Neural progenitor cell (in vitro differentiated cells): ENCODE measurements around the gene PPP4R1. TPM values are rescaled to one million over a fixed set of nuclear protein-coding genes. Genes with fewer than 3 reads are reported as not detected.

Source experiments
- DNase-seq: peaks from one replicate; pipeline ENCODE4 v3.0.0-alpha.2; 2016; ENCODE audit warnings: low spot score
- H2AFZ ChIP-seq: fragments of 200-600 bp; sonication (generic); replicated peaks from 2 replicates; pipeline ENCODE4 v1.6.1; 2016; ENCODE audit warnings: antibody characterized with exemption
- H3F3A ChIP-seq: fragments of 200-600 bp; sonication (generic); 2 replicates; pipeline ENCODE4 v1.6.1; 2016; ENCODE audit warnings: antibody characterized with exemption, low read depth
- H3K27ac ChIP-seq: fragments of 200-600 bp; sonication (generic); 2 replicates; pipeline ENCODE4 v1.5.1; 2016; ENCODE audit warnings: mild to moderate bottlenecking
- H3K27me3 ChIP-seq: fragments of 200-600 bp; sonication (generic); 2 replicates; pipeline ENCODE4 v1.6.1; 2016; ENCODE audit warnings: mild to moderate bottlenecking, moderate library complexity
- H3K36me3 ChIP-seq: fragments of 200-600 bp; sonication (generic); 2 replicates; pipeline ENCODE4 v1.5.1; 2016
- H3K4me1 ChIP-seq: fragments of 200-600 bp; sonication (generic); 2 replicates; pipeline ENCODE4 v1.6.1; 2016; ENCODE audit warnings: mixed run types
- H3K4me2 ChIP-seq: fragments of 200-600 bp; sonication (generic); 2 replicates; pipeline ENCODE4 v1.6.1; 2016
- H3K4me3 ChIP-seq: fragments of 200-600 bp; sonication (generic); 2 replicates; pipeline ENCODE4 v1.5.1; 2016
- H3K79me2 ChIP-seq: fragments of 200-600 bp; sonication (generic); 2 replicates; pipeline ENCODE4 v1.6.1; 2016; ENCODE audit warnings: low read depth
- H3K9ac ChIP-seq: fragments of 200-600 bp; sonication (generic); 2 replicates; pipeline ENCODE4 v1.6.1; 2016
- H3K9me3 ChIP-seq: fragments of 200-600 bp; sonication (generic); 2 replicates; pipeline ENCODE4 v1.5.1; 2016; ENCODE audit warnings: low read depth
- H4K20me1 ChIP-seq: fragments of 200-600 bp; sonication (generic); 2 replicates; pipeline ENCODE4 v1.6.1; 2016; ENCODE audit warnings: low read depth
- H3K27ac Mint-ChIP-seq: 3 replicates; pipeline ENCODE4 v1.8.0; 2021; ENCODE audit warnings: mixed read lengths
- H3K27me3 Mint-ChIP-seq: 2 replicates; pipeline ENCODE4 v1.8.0; 2022; ENCODE audit warnings: low read depth, mild to moderate bottlenecking, inconsistent platforms, moderate library complexity, mixed read lengths; ENCODE audit not compliant: insufficient read depth
- H3K36me3 Mint-ChIP-seq: 3 replicates; pipeline ENCODE4 v1.8.0; 2021; ENCODE audit warnings: mixed read lengths
- H3K4me1 Mint-ChIP-seq: 3 replicates; pipeline ENCODE4 v1.8.0; 2021; ENCODE audit warnings: mixed read lengths
- H3K4me3 Mint-ChIP-seq: 3 replicates; pipeline ENCODE4 v1.8.0; 2021; ENCODE audit warnings: mild to moderate bottlenecking, moderate library complexity, mixed read lengths
- H3K9me3 Mint-ChIP-seq: 3 replicates; pipeline ENCODE4 v1.8.0; 2020; ENCODE audit warnings: mixed read lengths
- EZH2 ChIP-seq: fragments of 200-600 bp; sonication (generic); IDR thresholded peaks from 2 replicates; pipeline ENCODE4 v1.6.1; 2017; ENCODE audit warnings: antibody characterized with exemption, mild to moderate bottlenecking, moderate library complexity
- EZH2phosphoT487 ChIP-seq: fragments of 200-600 bp; sonication (generic); IDR thresholded peaks from 2 replicates; pipeline ENCODE4 v1.6.1; 2017; ENCODE audit warnings: antibody characterized with exemption
- total RNA-seq: library from RNA; depleted of rRNA; stranded (reverse); fragments of >200 nt; gene quantifications from 2 replicates; pipeline ENCODE4 v1.2.3, GENCODE V29; 2015; ENCODE audit warnings: low replicate concordance
- TF ChIP-seq, protein P1 (sequence below): fragments of 200-600 bp; sonication (generic); IDR thresholded peaks from 2 replicates; pipeline ENCODE4 v1.5.1; 2017; ENCODE audit warnings: antibody characterized with exemption, mild to moderate bottlenecking

The PPP4R1 gene
- total RNA-seq, 1 donor from 2014 or later: 102 TPM

DNA sequence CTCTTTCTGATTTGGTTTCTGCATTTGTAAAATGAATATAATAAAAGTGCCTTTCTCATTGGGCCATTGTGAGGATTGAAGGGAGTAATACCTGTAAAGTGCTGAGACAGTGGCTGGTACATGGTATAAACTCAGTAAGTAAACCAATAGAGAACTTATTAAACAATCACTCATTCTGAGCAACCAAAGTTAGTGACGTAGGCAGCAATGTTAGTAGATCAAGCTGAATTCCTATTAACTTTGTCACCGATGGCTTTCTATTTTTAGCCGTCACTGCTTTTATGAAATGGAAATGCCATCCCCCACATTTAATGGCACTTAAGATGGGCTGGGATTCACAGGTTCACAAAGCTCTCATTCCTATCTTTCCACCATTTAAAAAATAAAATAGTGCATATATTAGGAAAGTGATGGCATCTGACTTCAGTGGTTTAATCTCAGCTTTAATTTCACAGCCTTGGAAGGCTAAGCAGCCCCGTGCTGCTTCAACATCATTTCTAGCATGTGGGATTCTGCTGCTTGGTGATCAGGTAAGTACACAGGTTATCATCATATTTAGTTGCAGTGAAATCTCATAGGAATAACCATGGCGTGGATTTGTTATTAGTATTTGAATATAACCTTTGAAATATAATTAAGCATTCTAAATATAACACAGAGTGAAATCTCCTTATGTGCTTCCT, 17.6 kb upstream of the PPP4R1 start:
- Mint-ChIP-seq H3K36me3 (peaks cover 4% of the 10 kb centered on the region), H3K4me1 (peaks cover 16% of the 10 kb centered on the region), H3K27me3 (peaks cover 2% of the 10 kb centered on the region), H3K9me3 (peaks cover 6% of the 10 kb centered on the region), H3K27ac (no peak overlapping the region), H3K4me3 (no peak overlapping the region)
- Histone ChIP-seq H3K9me3 (no peaks in the 10 kb centered on the region), H3K4me2 (no peak overlapping the region), H3F3A (peaks cover 7% of the 10 kb centered on the region), H3K4me1 (no peaks in the 10 kb centered on the region), H2AFZ (no peak overlapping the region), H3K27ac (no peak overlapping the region), H3K4me3 (no peak overlapping the region), H4K20me1 (no peaks in the 10 kb centered on the region), H3K9ac (no peak overlapping the region), H3K36me3 (no peaks in the 10 kb centered on the region), H3K79me2 (no peaks in the 10 kb centered on the region), H3K27me3 (no peaks in the 10 kb centered on the region)
- no peak for DNase-seq
- no peak for TF ChIP-seq EZH2
- TF ChIP-seq, protein P1, sequence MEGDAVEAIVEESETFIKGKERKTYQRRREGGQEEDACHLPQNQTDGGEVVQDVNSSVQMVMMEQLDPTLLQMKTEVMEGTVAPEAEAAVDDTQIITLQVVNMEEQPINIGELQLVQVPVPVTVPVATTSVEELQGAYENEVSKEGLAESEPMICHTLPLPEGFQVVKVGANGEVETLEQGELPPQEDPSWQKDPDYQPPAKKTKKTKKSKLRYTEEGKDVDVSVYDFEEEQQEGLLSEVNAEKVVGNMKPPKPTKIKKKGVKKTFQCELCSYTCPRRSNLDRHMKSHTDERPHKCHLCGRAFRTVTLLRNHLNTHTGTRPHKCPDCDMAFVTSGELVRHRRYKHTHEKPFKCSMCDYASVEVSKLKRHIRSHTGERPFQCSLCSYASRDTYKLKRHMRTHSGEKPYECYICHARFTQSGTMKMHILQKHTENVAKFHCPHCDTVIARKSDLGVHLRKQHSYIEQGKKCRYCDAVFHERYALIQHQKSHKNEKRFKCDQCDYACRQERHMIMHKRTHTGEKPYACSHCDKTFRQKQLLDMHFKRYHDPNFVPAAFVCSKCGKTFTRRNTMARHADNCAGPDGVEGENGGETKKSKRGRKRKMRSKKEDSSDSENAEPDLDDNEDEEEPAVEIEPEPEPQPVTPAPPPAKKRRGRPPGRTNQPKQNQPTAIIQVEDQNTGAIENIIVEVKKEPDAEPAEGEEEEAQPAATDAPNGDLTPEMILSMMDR: no peak
- TF ChIP-seq EZH2phosphoT487: no peak

DNA sequence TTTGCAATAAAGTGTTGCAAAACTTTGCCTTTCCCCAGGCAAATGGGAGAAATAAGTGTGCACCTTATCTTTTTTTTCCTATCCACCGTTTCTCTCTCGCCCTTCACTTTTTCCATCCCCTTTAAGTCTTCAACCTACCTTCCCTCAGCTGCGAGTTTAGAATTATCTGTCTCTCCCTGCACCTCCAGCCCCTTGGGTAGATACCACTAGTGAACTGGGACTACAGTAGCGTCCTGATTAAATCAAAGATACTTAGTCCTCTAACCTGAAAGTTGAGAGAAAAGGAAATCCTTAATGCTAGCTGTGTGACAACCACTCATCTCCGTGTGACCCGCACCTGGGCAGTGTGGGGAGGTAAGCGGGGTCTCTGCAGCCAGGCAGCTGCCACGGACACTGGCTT, 16.1 kb upstream of the PPP4R1 start:
- TF ChIP-seq, protein P1: no peak
- no peak for TF ChIP-seq EZH2phosphoT487
- no peak for TF ChIP-seq EZH2
- Mint-ChIP-seq H3K4me1 (peaks cover 17% of the 10 kb centered on the region), H3K36me3 (peaks cover 2% of the 10 kb centered on the region), H3K9me3 (peaks cover 3% of the 10 kb centered on the region), H3K4me3 (no peak overlapping the region), H3K27me3 (no peaks in the 10 kb centered on the region), H3K27ac (peak overlapping the region; percentile 40)
- H3F3A ChIP-seq: peaks cover 7% of the 10 kb centered on the region
- H3K36me3 ChIP-seq: no peaks in the 10 kb centered on the region
- no peak overlapping the region for H3K9ac ChIP-seq
- H3K4me2 ChIP-seq: no peak overlapping the region
- no peak overlapping the region for H3K4me3 ChIP-seq
- no peaks in the 10 kb centered on the region for H3K9me3 ChIP-seq
- no peaks in the 10 kb centered on the region for H3K4me1 ChIP-seq
- H3K27me3 ChIP-seq: no peaks in the 10 kb centered on the region
- H4K20me1 ChIP-seq: no peaks in the 10 kb centered on the region
- H3K79me2 ChIP-seq: no peaks in the 10 kb centered on the region
- H2AFZ ChIP-seq: no peak overlapping the region
- DNase-seq: no peak
- no peak overlapping the region for H3K27ac ChIP-seq

DNA sequence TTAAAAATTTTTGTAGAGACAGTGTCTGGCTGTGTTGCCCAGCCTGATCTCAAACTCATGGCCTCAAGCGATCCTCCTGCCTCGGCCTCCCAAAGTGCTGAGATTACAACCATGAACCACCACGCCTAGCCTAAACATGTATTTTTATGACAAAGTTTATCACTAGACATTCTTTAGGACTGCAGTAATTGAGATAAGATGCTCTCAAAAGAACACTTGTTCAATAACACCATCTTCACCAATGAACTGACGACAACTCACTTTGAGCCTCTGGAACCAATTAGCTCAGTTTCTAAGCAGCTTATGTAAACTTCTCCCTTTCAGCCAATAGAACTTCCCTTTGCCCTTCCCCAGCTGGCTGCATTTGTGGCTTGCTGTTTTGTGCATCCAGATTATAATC, 15.3 kb upstream of the PPP4R1 start:
- no peaks in the 10 kb centered on the region for H3K9me3 Mint-ChIP-seq
- no peak overlapping the region for H3K4me3 ChIP-seq
- H3K27me3 Mint-ChIP-seq: no peaks in the 10 kb centered on the region
- TF ChIP-seq, protein P1: no peak
- TF ChIP-seq EZH2phosphoT487: no peak
- TF ChIP-seq EZH2: no peak
- H3K36me3 ChIP-seq: no peaks in the 10 kb centered on the region
- H3K27me3 ChIP-seq: no peaks in the 10 kb centered on the region
- H2AFZ ChIP-seq: no peak overlapping the region
- H3K9me3 ChIP-seq: no peaks in the 10 kb centered on the region
- peak; percentile 29 for DNase-seq
- H3K79me2 ChIP-seq: no peaks in the 10 kb centered on the region
- no peak overlapping the region for H3K4me3 Mint-ChIP-seq
- H3K36me3 Mint-ChIP-seq: no peaks in the 10 kb centered on the region
- no peaks in the 10 kb centered on the region for H4K20me1 ChIP-seq
- H3K4me2 ChIP-seq: no peak overlapping the region
- no peak overlapping the region for H3K27ac ChIP-seq
- H3K4me1 ChIP-seq: no peaks in the 10 kb centered on the region
- peak overlapping the region; percentile 48 for H3K27ac Mint-ChIP-seq
- peaks cover 17% of the 10 kb centered on the region for H3K4me1 Mint-ChIP-seq
- H3K9ac ChIP-seq: no peak overlapping the region
- peaks cover 7% of the 10 kb centered on the region for H3F3A ChIP-seq
